HG03342 (cell line): ENCODE data around the gene RTKN.

ENCODE experiments used
- ATAC-seq: cut with Tn5 transposase; IDR thresholded peaks from one replicate; pipeline ENCODE4 v1.9.1; 2021; ENCODE audit warnings: mild to moderate bottlenecking, moderate library complexity; ENCODE audit not compliant: unreplicated experiment

Gene RTKN

DNA sequence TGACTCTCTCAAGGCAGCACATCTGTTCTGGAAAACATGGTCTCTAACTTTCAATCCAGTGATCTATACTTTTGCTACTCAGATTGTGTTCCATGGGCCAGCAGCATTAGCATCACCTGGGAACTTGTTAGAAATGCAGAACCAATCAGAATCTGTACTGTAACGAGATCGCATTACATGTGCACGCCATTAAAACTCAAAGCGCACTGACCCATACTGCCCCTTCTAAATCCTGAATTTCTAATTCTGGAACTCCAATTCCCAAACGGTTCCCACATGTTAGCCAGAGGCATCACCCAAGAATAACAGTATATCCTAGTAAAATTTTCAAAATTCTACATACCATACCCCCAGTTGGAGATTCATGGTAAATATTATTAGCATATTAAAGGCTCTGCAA lies 51.1 kb downstream of the RTKN start:
- no peak for ATAC-seq

DNA sequence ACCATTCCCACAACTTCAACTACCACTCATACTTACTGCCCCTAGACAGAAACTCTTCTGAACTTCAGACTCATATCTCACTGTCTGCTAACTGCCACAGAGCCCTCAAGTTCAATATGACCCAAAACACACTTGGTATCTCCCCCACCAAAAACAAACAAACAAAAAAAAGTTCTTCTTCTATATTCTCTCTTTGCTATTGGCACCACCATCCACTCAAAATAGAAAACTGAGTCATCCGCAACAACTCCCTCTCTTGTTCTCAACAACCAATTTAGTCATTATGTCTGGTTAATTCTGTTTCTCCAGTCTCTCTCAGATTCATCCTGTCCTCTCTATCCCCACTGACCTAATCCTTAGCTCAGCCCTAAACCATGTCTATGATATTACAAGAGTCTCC lies 54.4 kb downstream of the RTKN start:
- ATAC-seq, result no peak

DNA sequence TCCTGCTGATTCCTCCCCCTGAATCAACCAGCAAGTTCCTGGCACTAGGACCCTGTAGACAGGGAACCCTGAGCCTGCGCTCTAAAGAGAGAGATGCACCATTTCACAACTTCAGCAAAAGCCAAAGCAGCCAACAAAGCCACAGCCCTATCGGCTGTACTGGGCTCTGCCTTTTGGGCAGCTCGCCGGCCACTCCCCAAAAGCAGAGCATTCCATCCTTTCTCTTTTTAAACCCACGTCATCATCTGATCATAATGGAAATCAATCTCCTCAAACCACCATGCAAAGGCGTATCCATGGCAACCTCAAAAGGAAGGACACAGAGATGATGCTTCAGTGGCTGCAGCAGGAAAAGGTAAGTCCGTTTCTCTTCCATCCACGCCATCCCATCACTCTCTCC lies 56.3 kb downstream of the RTKN start:
- ATAC-seq, result no peak

DNA sequence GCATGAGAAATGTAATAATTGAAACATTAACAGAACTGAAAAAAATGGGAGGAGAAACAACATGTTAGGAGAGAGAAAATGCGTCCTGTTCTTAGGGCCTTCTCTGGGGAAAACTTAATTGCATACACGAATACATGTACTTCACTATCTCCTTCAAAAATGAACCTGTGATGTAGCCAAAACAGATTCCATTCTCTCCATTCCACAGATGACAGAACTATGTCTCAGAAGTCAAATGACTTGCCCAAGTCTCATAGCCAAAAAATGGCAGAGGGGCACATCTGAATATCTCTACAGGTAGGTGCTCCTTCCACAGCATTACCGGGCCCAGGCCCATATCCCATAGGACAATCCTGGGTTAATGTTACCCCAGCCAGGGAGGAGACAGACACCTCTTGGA lies 57.7 kb downstream of the RTKN start:
- no peak for ATAC-seq

DNA sequence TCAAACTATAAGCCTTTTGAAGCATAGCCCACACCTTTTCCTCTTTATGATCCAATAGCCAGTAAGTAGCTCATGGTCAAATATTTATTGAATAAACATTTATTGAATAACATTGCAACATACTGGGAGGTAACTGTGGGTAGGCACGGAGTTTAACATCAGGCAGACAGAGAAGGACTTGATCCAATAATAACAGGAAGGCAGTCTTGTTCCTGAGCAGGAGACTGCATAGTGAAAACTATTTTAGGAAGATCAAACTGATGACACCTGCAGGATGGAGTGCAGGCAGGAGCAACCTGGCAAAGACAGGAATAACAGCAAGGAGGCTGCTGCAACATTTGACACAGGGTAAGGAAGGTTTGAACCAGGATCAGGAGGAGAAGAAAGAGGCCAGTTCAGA lies 58.5 kb downstream of the RTKN start:
- ATAC-seq, result no peak

DNA sequence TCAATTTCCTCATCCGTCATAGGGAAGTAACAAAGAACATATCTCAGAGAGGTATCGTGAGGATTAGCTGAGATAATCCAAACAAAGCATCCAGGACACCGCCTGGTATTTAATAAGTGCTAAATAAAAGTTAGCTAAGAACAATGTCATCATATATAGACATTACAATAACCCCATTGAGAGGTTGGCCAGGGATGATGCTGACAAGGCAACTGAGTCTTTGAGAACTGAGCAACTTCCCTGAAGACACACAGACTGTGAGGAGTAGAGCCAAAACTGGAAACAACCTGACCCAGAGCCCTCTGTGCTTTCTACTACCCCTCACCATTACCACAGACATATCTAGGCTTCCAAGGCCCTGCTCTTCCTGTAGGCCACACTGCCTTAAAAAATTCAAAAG lies 60.0 kb downstream of the RTKN start:
- ATAC-seq, result no peak

DNA sequence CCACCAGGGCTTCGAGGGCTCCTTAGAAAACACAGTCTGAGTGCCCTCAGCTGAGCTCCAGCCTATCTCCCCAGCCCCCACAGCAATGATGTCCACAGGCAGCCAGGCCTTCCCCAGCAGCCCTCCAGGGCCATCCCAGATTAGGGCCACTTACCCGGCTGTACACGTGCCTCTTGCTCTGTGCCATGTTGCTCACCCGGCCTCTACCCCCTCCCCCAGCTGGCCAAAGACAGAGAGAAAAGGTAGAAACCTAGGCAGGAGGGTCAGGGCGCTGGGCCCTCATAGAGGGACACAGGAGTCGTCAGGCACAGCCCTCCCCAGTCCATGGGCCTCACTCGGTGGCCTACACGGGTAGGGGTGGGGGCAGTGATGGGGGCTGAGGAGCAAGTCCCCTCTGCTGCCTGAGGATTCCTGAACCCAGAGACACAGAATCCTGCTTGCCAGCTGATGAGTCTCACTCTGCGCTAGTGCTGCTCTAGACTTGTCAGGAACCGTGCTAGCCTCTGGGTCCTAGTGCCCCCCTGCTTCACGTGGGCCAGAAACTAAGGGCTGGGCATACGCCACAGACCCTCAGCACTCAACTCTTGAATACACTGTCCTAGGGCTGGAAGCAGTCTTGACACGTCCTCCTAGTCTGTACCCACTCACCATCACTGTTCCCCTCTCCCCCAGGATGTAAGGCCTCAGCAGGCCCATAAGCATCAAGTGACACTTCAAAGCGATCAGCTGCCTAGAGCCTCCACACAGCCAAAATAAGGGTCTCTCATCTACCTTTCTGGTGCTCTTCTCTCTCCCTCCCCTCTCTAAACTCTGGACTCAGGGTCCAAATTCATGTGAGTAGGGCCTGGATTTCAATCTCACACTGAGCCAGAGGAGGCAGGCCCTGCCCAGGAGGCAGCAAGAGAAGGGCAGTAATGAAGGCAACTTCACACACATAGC lies 61.6 kb downstream of the RTKN start, which contains the start of gene DCTN1:
Gene DCTN1, minus strand, starts transcription at position 461 of the 939 bp plus-strand sequence. Its CDS starts 274 bp downstream, at position 187.
- no peak for ATAC-seq

DNA sequence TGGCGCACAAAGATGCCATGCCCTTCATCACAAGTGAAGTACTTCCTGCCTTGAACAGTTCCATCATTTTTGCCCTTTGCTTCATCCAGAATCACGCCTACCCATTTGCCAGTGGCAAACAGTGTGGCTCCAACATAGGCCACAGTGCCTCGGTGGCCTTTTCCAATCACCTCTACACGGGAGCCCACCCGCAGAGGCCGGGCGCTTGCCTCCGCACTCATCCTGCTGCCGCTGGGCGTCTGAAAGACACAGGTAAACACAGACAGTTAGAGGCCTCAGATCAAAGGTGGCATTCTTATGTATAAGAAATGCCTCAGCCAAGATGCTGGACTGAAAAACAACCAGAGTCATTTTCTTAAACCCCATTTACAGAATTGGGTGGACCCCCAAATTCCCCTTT lies 63.7 kb downstream of the RTKN start:
- no peak for ATAC-seq

DNA sequence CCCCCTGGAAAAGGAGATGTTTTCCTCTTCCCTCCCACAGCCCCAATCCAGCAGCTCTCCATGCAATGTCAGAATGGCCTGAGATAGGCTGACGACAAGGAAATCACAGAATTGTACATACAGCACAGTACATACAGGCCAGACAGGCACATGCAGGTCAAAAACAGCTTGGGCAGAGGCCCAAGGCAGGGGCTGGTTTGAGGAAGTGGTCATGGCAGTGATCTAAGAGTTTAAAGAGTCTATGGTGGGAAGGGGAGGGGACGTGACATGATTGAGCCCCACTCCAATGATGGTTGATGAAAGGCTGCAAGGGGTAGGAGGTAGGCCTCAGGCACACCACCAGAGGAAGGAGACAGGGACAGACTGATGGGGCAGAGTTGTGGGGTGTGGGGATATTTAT lies 65.9 kb downstream of the RTKN start:
- ATAC-seq, result no peak
